Activated CD8-positive, alpha-beta T cell treated with anti-CD3 and anti-CD28 coated beads for 36 hours (primary cell): ENCODE results near the gene CEBPE. TPM values are rescaled to one million over a fixed set of nuclear protein-coding genes. Genes with fewer than 3 reads are reported as not detected.

Experiments
- ATAC-seq: fragments of 200-7000 bp; cut with Tn5 transposase; one replicate; pipeline ENCODE4 v1.10.0; 2021; ENCODE audit warnings: mild to moderate bottlenecking, moderate library complexity
- CTCF ChIA-PET: fragments of 350-600 bp; sonication (Branson Sonifier 250); formaldehyde crosslinking; loops from one replicate; lab custom pipeline; 2021; ENCODE audit warnings: antibody characterized with exemption; lab: Charles Lee
- POLR2A ChIA-PET: fragments of 350-600 bp; sonication (Branson Sonifier 250); formaldehyde crosslinking; loops from one replicate; lab custom pipeline; 2021; ENCODE audit warnings: antibody characterized with exemption; lab: Charles Lee
- DNase-seq: peaks from one replicate; pipeline ENCODE4 v3.0.0-alpha.2; 2020
- H3K27ac Mint-ChIP-seq: one replicate; pipeline ENCODE4 v1.8.0; 2021; ENCODE audit warnings: mild to moderate bottlenecking, mixed read lengths
- H3K27me3 Mint-ChIP-seq: one replicate; pipeline ENCODE4 v1.8.0; 2021; ENCODE audit warnings: mixed read lengths
- H3K36me3 Mint-ChIP-seq: one replicate; pipeline ENCODE4 v1.8.0; 2021; ENCODE audit warnings: low read depth, mixed read lengths
- H3K4me1 Mint-ChIP-seq: one replicate; pipeline ENCODE4 v1.8.0; 2021; ENCODE audit warnings: low read depth, mixed read lengths
- H3K4me3 Mint-ChIP-seq: one replicate; pipeline ENCODE4 v1.8.0; 2021; ENCODE audit warnings: mild to moderate bottlenecking, moderate library complexity, mixed read lengths
- H3K9me3 Mint-ChIP-seq: one replicate; pipeline ENCODE4 v1.8.0; 2021; ENCODE audit warnings: mixed read lengths
- intact Hi-C: fragments of 100-400 bp; cut with micrococcal nuclease; formaldehyde crosslinking; loops from one replicate; pipeline ENCODE4 v1.10.0; 2022
- total RNA-seq, 2 experiments: library from RNA; stranded (reverse); gene quantifications; one replicate each; pipeline ENCODE4 v1.2.3, GENCODE V29; 2021
- TF ChIP-seq, protein P1 (sequence below): fragments of 200-600 bp; IDR thresholded peaks from one replicate; pipeline ENCODE4 v1.8.0; 2022; ENCODE audit warnings: antibody characterized with exemption, mild to moderate bottlenecking

CEBPE gene
- total RNA-seq, 2 experiments from 2014 or later = 0.27 to 0.34 TPM

DNA sequence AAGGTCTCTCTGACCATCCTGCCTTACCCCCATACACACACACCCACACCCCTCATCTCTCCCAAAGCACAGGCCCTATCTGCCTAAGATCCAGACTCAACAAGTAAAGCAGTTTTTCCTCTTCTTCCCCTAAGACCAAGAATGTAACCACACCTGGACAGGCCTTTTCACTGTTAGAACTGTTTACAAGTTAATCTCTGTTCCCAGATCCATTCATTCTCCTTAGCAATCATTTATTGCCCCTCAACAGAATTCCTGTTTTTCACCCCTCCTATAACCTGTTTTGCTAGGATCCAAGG, 12.4 kb downstream of the CEBPE start:
- ATAC-seq = no peak
- DNase-seq = no peak
- Mint-ChIP-seq H3K27ac (no peak overlapping the region), H3K9me3 (no peaks in the 10 kb centered on the region), H3K36me3 (no peaks in the 10 kb centered on the region), H3K4me1 (no peaks in the 10 kb centered on the region), H3K27me3 (no peaks in the 10 kb centered on the region), H3K4me3 (no peak overlapping the region)
- ChIA-PET POLR2A (interaction anchor here (1.7 kb wide), 1 partner anchor 12 kb away, joined by 3 read pairs; the partner anchor contains the start of genes ACIN1 and C14orf119), CTCF (interaction anchor here (1.0 to 1.7 kb wide), 3 partner anchors 9 to 38 kb away, joined by 3 to 6 read pairs (median 3); no protein-coding TSS in a partner anchor)
- TF ChIP-seq, protein P1, sequence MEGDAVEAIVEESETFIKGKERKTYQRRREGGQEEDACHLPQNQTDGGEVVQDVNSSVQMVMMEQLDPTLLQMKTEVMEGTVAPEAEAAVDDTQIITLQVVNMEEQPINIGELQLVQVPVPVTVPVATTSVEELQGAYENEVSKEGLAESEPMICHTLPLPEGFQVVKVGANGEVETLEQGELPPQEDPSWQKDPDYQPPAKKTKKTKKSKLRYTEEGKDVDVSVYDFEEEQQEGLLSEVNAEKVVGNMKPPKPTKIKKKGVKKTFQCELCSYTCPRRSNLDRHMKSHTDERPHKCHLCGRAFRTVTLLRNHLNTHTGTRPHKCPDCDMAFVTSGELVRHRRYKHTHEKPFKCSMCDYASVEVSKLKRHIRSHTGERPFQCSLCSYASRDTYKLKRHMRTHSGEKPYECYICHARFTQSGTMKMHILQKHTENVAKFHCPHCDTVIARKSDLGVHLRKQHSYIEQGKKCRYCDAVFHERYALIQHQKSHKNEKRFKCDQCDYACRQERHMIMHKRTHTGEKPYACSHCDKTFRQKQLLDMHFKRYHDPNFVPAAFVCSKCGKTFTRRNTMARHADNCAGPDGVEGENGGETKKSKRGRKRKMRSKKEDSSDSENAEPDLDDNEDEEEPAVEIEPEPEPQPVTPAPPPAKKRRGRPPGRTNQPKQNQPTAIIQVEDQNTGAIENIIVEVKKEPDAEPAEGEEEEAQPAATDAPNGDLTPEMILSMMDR = no peak
- intact Hi-C loops = no loop called here

DNA sequence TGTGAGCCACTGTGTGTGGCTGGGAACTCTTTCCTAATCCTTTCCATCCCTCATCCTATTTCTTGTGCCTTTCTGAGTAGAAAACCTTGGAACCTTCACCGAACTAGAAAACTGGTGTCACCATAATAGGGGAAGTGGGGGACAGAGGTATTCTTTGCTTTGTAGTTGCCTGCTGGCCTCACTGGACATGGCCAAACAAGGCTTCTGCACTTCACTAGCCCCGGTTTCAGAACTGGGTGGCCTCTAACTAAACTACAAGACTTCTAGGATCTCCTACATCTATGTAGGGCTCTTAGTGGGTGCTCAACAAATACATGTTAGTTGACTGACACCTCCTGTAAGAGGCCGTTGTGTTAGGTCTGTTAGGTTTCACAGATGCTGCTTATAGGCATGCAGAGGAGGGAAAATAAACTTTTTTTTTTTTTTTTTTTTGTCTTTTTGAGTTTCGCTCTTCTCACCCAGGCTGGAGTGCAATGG, 13.7 kb downstream of the CEBPE start:
- no peak for ATAC-seq
- H3K27me3 Mint-ChIP-seq = no peaks in the 10 kb centered on the region
- intact Hi-C loops = no loop called here
- ChIA-PET CTCF (interaction anchor here (1.0 kb wide), 1 partner anchor 37 kb away, joined by 3 read pairs; no protein-coding TSS in a partner anchor), POLR2A (no interaction called here)
- DNase-seq = no peak
- H3K27ac Mint-ChIP-seq = no peak overlapping the region
- TF ChIP-seq, protein P1 = no peak
- no peaks in the 10 kb centered on the region for H3K36me3 Mint-ChIP-seq
- no peaks in the 10 kb centered on the region for H3K9me3 Mint-ChIP-seq
- H3K4me1 Mint-ChIP-seq = no peaks in the 10 kb centered on the region
- no peak overlapping the region for H3K4me3 Mint-ChIP-seq

DNA sequence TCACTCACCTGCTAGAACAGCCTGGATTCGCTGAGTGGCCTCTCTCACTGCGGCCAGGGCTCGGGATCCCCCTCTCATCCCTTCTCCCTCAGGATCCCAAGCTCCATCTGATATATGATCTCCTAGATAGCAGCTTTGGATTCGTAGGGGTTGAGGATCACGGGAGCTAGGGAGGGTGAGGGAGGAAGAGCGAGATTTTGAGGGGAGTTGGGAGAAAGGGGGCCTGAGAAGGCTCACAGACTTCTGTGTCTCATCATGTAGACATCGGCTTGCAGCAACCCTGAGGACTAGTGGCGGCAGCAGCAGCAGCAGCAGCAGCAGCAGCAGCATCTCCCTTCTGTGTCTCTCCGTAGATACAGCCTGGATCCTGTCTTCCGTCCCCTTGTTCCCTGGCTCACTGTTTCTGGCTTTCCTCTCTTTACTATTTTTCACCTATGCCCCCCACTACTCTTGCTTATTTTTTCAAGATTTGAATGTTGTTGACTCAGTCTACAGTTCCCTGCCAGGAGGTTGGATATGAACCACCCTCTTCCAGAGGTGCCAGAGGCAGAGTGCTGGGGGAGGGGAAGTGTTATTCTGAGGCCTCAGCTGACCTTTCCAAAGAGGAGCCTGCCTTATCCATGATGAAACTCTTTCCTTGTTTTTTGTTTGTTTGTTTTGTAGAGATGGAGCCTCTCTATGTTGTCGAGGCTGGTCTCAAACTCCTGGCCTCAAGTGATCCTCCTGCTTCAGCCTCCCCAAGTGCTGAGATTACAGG, 14.3 kb downstream of the CEBPE start, which contains the start of gene CIROP:
Gene CIROP, minus strand, starts transcription at position 399 of the 757 bp plus-strand sequence. Its CDS starts 69 bp downstream, at position 330.
- intact Hi-C loops = no loop called here

GRCh38 chr14:23104070-23104590, 14.9 kb downstream of the CEBPE start:
- no peaks in the 10 kb centered on the region for H3K4me1 Mint-ChIP-seq
- H3K36me3 Mint-ChIP-seq = peaks cover 2% of the 10 kb centered on the region
- CTCF ChIA-PET = interaction anchor here (6.5 kb wide), 1 partner anchor 17 kb away, joined by 32 read pairs; no protein-coding TSS in a partner anchor
- no peak overlapping the region for H3K27ac Mint-ChIP-seq
- no peaks in the 10 kb centered on the region for H3K27me3 Mint-ChIP-seq
- no peak for DNase-seq
- TF ChIP-seq, protein P1 = no peak
- no peak overlapping the region for H3K4me3 Mint-ChIP-seq
- intact Hi-C loops = no loop called here
- H3K9me3 Mint-ChIP-seq = no peaks in the 10 kb centered on the region
- no peak for ATAC-seq
- POLR2A ChIA-PET = interaction anchor here (0.7 kb wide), 1 partner anchor 215 kb away, joined by 4 read pairs; no protein-coding TSS in a partner anchor

More for the DNA sequence above, 14.3 kb downstream of the CEBPE start, which contains the start of gene CIROP:
- Mint-ChIP-seq H3K27me3 (no peaks in the 10 kb centered on the region), H3K9me3 (no peaks in the 10 kb centered on the region), H3K36me3 (no peaks in the 10 kb centered on the region), H3K27ac (no peak within 1 kb of the TSS), H3K4me1 (no peaks in the 10 kb centered on the region), H3K4me3 (no peak within 1 kb of the TSS)
- no peak for ATAC-seq
- ChIA-PET CTCF (interaction anchor here (1.0 to 6.5 kb wide), 2 partner anchors 16 to 36 kb away, joined by 3 to 32 read pairs; no protein-coding TSS in a partner anchor), POLR2A (interaction anchor here (0.7 kb wide), 1 partner anchor 214 kb away, joined by 4 read pairs; no protein-coding TSS in a partner anchor)
- TF ChIP-seq, protein P1 = no peak
- DNase-seq = no peak
